GM21390 (cell line): Measurements from ENCODE around the gene UBASH3A.
A peak's percentile ranks its signal among the peaks of the same experiment; 100 is the strongest.

Experiments
- ATAC-seq: cut with Tn5 transposase; IDR thresholded peaks from one replicate; pipeline ENCODE4 v1.9.1; 2021; ENCODE audit not compliant: unreplicated experiment

UBASH3A gene

GRCh38 chr21:42409366-42409765 is 5.7 kb downstream of the UBASH3A start:
- no peak for ATAC-seq

GRCh38 chr21:42411197-42411869 is 7.6 kb downstream of the UBASH3A start:
- ATAC-seq, result no peak

GRCh38 chr21:42411891-42412635 is 8.4 kb downstream of the UBASH3A start:
- no peak for ATAC-seq

- no peak for ATAC-seq
These were observed 8.9 kb downstream of the UBASH3A start for GRCh38 chr21:42412636-42412933.

- no peak for ATAC-seq
These were observed 9.4 kb downstream of the UBASH3A start for GRCh38 chr21:42413093-42413492.

- no peak for ATAC-seq
These were observed 9.8 kb downstream of the UBASH3A start for GRCh38 chr21:42413500-42413899.

- no peak for ATAC-seq
These were observed 10.4 kb downstream of the UBASH3A start for GRCh38 chr21:42414066-42414465.

- ATAC-seq, result no peak
These were observed 10.8 kb downstream of the UBASH3A start for GRCh38 chr21:42414553-42414927.

GRCh38 chr21:42414928-42415769 is 11.4 kb downstream of the UBASH3A start:
- ATAC-seq, result peak; percentile 52

GRCh38 chr21:42417533-42417932 is 13.8 kb downstream of the UBASH3A start:
- ATAC-seq, result no peak

- no peak for ATAC-seq
These were observed 15.2 kb downstream of the UBASH3A start for GRCh38 chr21:42418886-42419285.

- ATAC-seq, result no peak
These were observed 16.1 kb downstream of the UBASH3A start for GRCh38 chr21:42419845-42420244.

GRCh38 chr21:42421018-42421793 is 17.5 kb downstream of the UBASH3A start:
- ATAC-seq, result no peak

GRCh38 chr21:42423197-42423675 is 19.5 kb downstream of the UBASH3A start:
- peak; percentile 58 for ATAC-seq

- ATAC-seq, result no peak
These were observed 20.0 kb downstream of the UBASH3A start for GRCh38 chr21:42423685-42424084.

GRCh38 chr21:42424914-42425541 is 21.3 kb downstream of the UBASH3A start:
- ATAC-seq, result peak; percentile 42

- ATAC-seq, result peak; percentile 23
These were observed 21.9 kb downstream of the UBASH3A start for GRCh38 chr21:42425591-42425990.

- ATAC-seq, result no peak
These were observed 22.7 kb downstream of the UBASH3A start for GRCh38 chr21:42426424-42426823.

- no peak for ATAC-seq
These were observed 23.3 kb downstream of the UBASH3A start for GRCh38 chr21:42426876-42427480.

- no peak for ATAC-seq
These were observed 24.2 kb downstream of the UBASH3A start for GRCh38 chr21:42427809-42428419.
